Gastroesophageal sphincter (tissue), 3 donors: ENCODE data around the gene LRP4.

Source experiments
- EP300 ChIP-seq: sonication (generic); formaldehyde crosslinking; IDR thresholded peaks from one replicate; pipeline ENCODE4 v1.6.1; 2017; ENCODE audit warnings: antibody characterized with exemption, mild to moderate bottlenecking
- POLR2A ChIP-seq, 2 donors: fragments of 450-650 bp; IDR thresholded peaks; one replicate each; pipeline ENCODE4 v1.6.1; 2017; ENCODE audit warnings: antibody characterized with exemption in 2 of 2, mild to moderate bottlenecking in 2 of 2, moderate library complexity in 1 of 2
- POLR2AphosphoS5 ChIP-seq: sonication (generic); formaldehyde crosslinking; IDR thresholded peaks from one replicate; pipeline ENCODE4 v1.6.1; 2017; ENCODE audit warnings: antibody characterized with exemption
- TF ChIP-seq, protein P1 (sequence below), 4 experiments: fragments of 200-600 bp in 2 of 4; fragments of 450-650 bp in 2 of 4; sonication (generic) in 1 of 4; IDR thresholded peaks; one replicate each; pipeline ENCODE4 v1.5.1; 2017 to 2019; ENCODE audit warnings: antibody characterized with exemption in 4 of 4, mild to moderate bottlenecking in 2 of 4, moderate library complexity in 2 of 4

- TF ChIP-seq, protein P1, sequence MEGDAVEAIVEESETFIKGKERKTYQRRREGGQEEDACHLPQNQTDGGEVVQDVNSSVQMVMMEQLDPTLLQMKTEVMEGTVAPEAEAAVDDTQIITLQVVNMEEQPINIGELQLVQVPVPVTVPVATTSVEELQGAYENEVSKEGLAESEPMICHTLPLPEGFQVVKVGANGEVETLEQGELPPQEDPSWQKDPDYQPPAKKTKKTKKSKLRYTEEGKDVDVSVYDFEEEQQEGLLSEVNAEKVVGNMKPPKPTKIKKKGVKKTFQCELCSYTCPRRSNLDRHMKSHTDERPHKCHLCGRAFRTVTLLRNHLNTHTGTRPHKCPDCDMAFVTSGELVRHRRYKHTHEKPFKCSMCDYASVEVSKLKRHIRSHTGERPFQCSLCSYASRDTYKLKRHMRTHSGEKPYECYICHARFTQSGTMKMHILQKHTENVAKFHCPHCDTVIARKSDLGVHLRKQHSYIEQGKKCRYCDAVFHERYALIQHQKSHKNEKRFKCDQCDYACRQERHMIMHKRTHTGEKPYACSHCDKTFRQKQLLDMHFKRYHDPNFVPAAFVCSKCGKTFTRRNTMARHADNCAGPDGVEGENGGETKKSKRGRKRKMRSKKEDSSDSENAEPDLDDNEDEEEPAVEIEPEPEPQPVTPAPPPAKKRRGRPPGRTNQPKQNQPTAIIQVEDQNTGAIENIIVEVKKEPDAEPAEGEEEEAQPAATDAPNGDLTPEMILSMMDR (IDR thresholded peaks at IDR 0.05) = no peak
- no peak for TF ChIP-seq POLR2A (IDR thresholded peaks at IDR 0.05)
- no peak for TF ChIP-seq POLR2AphosphoS5
- TF ChIP-seq EP300 = no peak
These were observed 30.9 kb upstream of the LRP4 start for GRCh38 chr11:46949297-46949696.
